Ovary (tissue), 9 donors: ENCODE results near the gene PTPDC1. TPM values are rescaled to one million over a fixed set of nuclear protein-coding genes. Genes with fewer than 3 reads are reported as not detected.

Source experiments
- DNase-seq, 5 donors: peaks; one replicate each; pipeline ENCODE4 v3.0.0-alpha.2; 2019 to 2020
- H3K27ac ChIP-seq, 2 donors: fragments of 200-600 bp; one replicate each; pipeline versions ENCODE4 v1.5.1 to v1.8.0; 2019 to 2022
- H3K27me3 ChIP-seq: fragments of 200-600 bp; one replicate; pipeline ENCODE4 v1.8.0; 2022
- H3K36me3 ChIP-seq: fragments of 200-600 bp; sonication (generic); one replicate; pipeline ENCODE4 v1.5.1; 2019
- H3K4me1 ChIP-seq: one replicate; pipeline ENCODE4 v1.8.1; 2013; ENCODE audit warnings: mild to moderate bottlenecking, moderate library complexity; ENCODE audit not compliant: insufficient read depth
- H3K4me3 ChIP-seq: fragments of 200-600 bp; sonication (generic); one replicate; pipeline ENCODE4 v1.5.1; 2017
- H3K9me3 ChIP-seq, 2 donors: fragments of 200-600 bp in 1 of 2; sonication (generic) in 1 of 2; one replicate each; pipeline versions ENCODE4 v1.5.1 to v1.8.1; 2013 to 2019; ENCODE audit warnings: mild to moderate bottlenecking in 1 of 2, moderate library complexity in 1 of 2
- EP300 ChIP-seq: sonication (generic); formaldehyde crosslinking; IDR thresholded peaks from one replicate; pipeline ENCODE4 v1.6.1; 2017; ENCODE audit warnings: antibody characterized with exemption
- POLR2A ChIP-seq: fragments of 450-650 bp; IDR thresholded peaks from one replicate; pipeline ENCODE4 v1.6.1; 2017; ENCODE audit warnings: antibody characterized with exemption, mild to moderate bottlenecking, moderate library complexity
- WGBS, 3 donors: extraction: QIAGEN DNeasy Blood & Tissue Kit in 1 of 3; methylation state at CpG; one replicate each; pipeline versions ENCODE4 v1.1.5 to v1.1.7; 2013 to 2017; 5-methylcytosine and 5-hydroxymethylcytosine counted together
- intact Hi-C, 4 donors: fragments of 100-400 bp; cut with DNase I; formaldehyde crosslinking; loops; one replicate each; pipeline versions ENCODE4 v1.11.0 to v1.15.1; 2022 to 2023
- polyA plus RNA-seq, 2 donors: library from polyadenylated mRNA; stranded (reverse); fragments of 200-250 nt in 1 of 2; fragments of 350-450 nt in 1 of 2; fragmentation: Illumina TruSeq in 1 of 2; extraction: RNeasy Lipid Tissue Mini Kit (QIAGEN cat#74804) in 1 of 2; gene quantifications; one replicate each; pipeline ENCODE4 v1.2.3, GENCODE V29; 2013 to 2014
- total RNA-seq, 7 donors: library from RNA; depleted of rRNA in 2 of 7; stranded (reverse); fragments of >200 nt in 2 of 7; fragmentation: NEBNext Ultra II Directional in 3 of 7; extraction: Animal tissue kit (Norgen Biotek cat#: 25700) in 3 of 7; gene quantifications; one replicate each; pipeline versions ENCODE4 v1.1.0 to v1.2.4, GENCODE V29; 2016 to 2023
- TF ChIP-seq, protein P1 (sequence below), 3 donors: fragments of 450-650 bp in 2 of 3; fragments of 200-600 bp in 1 of 3; IDR thresholded peaks; one replicate each; pipeline versions ENCODE4 v1.5.1 to v1.8.0; 2016 to 2022; ENCODE audit warnings: antibody characterized with exemption in 3 of 3, mild to moderate bottlenecking in 1 of 3
- donor health status: DM: no; HTN: no; CAD: no; lungs with moderate emphysema.
- donor health status: DM: no; HTN: no; CAD: no.
- donor health status: Bipolar disorder and iron deficiency.
- donor health status: DM: yes; HTN: yes; CAD: no.
- donor health status: DM: no; HTN: no; CAD: no.
- donor health status: DM: yes; HTN: yes; CAD: no.

Gene PTPDC1
- total and polyA plus RNA-seq, 9 donors, result 2.7 to 9.5 (median 6.1) TPM

DNA sequence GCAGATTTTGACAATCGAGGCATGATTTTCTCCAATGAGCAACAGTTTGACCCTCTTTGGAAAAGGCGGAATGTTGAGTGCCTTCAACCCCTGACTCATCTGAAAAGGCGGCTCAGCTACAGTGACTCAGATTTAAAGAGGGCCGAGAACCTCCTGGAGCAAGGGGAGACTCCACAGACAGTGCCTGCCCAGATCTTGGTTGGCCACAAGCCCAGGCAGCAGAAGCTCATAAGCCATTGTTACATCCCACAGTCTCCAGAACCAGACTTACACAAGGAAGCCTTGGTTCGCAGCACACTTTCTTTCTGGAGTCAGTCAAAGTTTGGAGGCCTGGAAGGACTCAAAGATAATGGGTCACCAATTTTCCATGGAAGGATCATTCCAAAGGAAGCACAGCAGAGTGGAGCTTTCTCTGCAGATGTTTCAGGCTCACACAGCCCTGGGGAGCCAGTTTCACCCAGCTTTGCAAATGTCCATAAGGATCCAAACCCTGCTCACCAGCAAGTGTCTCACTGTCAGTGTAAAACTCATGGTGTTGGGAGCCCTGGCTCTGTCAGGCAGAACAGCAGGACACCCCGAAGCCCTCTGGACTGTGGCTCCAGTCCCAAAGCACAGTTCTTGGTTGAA, 13.6 kb downstream of the PTPDC1 start:
- no peak overlapping the region for H3K27ac ChIP-seq
- TF ChIP-seq, protein P1, sequence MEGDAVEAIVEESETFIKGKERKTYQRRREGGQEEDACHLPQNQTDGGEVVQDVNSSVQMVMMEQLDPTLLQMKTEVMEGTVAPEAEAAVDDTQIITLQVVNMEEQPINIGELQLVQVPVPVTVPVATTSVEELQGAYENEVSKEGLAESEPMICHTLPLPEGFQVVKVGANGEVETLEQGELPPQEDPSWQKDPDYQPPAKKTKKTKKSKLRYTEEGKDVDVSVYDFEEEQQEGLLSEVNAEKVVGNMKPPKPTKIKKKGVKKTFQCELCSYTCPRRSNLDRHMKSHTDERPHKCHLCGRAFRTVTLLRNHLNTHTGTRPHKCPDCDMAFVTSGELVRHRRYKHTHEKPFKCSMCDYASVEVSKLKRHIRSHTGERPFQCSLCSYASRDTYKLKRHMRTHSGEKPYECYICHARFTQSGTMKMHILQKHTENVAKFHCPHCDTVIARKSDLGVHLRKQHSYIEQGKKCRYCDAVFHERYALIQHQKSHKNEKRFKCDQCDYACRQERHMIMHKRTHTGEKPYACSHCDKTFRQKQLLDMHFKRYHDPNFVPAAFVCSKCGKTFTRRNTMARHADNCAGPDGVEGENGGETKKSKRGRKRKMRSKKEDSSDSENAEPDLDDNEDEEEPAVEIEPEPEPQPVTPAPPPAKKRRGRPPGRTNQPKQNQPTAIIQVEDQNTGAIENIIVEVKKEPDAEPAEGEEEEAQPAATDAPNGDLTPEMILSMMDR (IDR thresholded peaks at IDR 0.05), result no peak
- TF ChIP-seq EP300, result no peak
- TF ChIP-seq POLR2A, result no peak
- H3K36me3 ChIP-seq, result no peaks in the 10 kb centered on the region
- intact Hi-C loops, result no loop called here
- DNase-seq, result no peak
- 74 to 93% (median 89%) methylated on average over 6 of the region's 6 CpGs for WGBS, 3 donors
- no peaks in the 10 kb centered on the region for H3K27me3 ChIP-seq
- H3K9me3 ChIP-seq, result no peaks in the 10 kb centered on the region
- no peak overlapping the region for H3K4me3 ChIP-seq
- no peaks in the 10 kb centered on the region for H3K4me1 ChIP-seq

DNA sequence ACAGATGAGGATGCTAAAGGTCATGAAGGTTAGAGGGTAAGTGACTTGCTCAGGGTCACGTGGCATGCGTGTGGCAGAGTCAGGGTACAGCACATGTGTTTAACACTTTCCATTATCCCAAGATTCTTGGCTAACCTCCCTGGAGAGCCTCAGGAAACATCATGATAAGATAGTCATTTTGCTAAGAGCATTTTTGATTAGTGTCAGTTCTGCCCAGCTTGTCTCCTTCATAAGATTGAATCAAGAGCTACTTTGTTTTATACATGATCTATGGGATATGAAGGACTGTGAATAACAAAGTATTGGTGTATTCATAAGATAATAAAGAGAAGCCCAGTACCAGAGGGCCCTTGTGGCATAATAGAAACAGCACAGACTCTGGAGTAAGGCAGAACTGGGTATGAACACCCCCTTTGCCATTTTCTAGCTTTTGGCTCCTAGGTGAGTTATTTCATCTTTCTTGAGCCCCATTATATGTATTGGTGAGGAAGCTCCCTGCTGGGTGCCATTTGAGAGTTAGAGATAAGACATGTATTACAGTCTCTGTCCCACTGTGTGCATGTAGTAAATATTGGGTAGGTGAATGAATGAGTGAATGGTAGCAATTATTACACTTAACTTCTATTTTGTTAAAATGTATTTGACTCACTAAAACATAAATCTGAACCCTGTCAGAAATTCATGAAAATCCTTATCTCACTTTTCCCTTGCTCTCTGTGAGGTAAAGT, 16.1 kb downstream of the PTPDC1 start:
- Histone ChIP-seq H3K36me3 (no peaks in the 10 kb centered on the region), H3K4me1 (no peaks in the 10 kb centered on the region), H3K4me3 (no peak overlapping the region), H3K27me3 (no peaks in the 10 kb centered on the region), H3K27ac (no peak overlapping the region), H3K9me3 (no peaks in the 10 kb centered on the region)
- DNase-seq, result no peak
- TF ChIP-seq EP300 (no peak), POLR2A (no peak)
- TF ChIP-seq, protein P1 (IDR thresholded peaks at IDR 0.05), result no peak
- intact Hi-C loops, result no loop called here
- 88 to 96% (median 96%) methylated on average over 2 of the region's 2 CpGs for WGBS, 3 donors

DNA sequence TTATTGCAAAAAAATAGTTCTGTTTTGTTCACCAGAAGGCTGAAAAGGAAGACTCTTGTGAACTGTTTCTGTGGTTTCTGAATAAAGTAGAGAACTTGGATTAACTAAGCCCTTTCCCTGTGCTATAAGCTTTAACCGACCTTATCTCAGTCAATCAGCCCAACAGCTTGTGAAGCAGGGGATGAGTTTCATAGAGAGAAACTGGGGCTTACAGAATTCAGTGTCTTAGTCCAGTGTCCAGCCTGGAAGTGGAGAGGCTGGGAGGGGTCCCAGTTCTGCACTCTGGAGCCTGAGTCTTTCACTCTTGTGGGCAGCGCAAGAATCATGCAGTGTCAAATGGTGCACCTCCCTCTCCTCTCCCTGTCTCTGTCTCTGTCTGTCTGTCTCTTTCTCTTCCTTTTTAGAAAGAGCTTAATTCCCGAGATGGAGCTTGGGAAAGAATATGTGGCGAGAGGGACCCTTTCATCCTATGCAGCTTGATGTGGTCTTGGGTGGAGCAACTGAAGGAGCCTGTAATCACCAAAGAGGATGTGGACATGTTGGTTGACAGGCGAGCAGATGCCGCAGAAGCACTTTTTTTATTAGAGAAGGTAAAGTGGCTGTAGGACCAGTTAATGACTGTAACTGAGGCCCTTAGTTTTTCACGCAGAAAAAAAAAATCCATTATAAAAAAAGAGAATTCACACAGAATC, 17.0 kb downstream of the PTPDC1 start:
- Histone ChIP-seq H3K27me3 (no peaks in the 10 kb centered on the region), H3K4me3 (no peak overlapping the region), H3K36me3 (no peaks in the 10 kb centered on the region), H3K9me3 (no peaks in the 10 kb centered on the region), H3K27ac (no peak overlapping the region), H3K4me1 (no peaks in the 10 kb centered on the region)
- TF ChIP-seq, protein P1 (IDR thresholded peaks at IDR 0.05), result no peak
- intact Hi-C loops, result no loop called here
- 89 to 93% (median 91%) methylated on average over 7 of the region's 7 CpGs for WGBS, 3 donors
- no peak for DNase-seq

DNA sequence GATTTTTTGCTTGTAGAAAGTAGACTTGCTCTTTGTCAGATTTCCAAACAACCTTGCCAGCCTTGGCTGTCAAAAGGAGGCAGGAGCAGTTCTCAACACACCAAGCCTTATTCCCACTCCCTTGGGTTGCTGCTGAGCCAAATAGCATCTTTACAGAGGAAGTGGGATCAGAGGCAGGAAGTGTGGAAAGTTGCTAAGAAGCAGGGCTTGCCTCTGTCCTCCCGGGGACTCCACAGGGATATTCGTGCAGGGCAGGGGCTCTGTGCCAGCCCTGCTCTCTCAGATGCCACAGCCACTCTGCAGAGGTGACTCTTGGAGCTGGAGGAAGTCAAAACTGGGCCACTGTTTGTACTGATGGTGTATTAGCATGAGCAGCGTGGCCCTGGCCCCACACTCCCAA, 24.3 kb downstream of the PTPDC1 start:
- TF ChIP-seq POLR2A, result no peak
- TF ChIP-seq, protein P1 (IDR thresholded peaks at IDR 0.05), result no peak
- TF ChIP-seq EP300, result no peak
- no peak overlapping the region for H3K27ac ChIP-seq

More for the DNA sequence above, 24.3 kb downstream of the PTPDC1 start:
- Histone ChIP-seq H3K4me3 (no peak overlapping the region), H3K9me3 (no peaks in the 10 kb centered on the region), H3K36me3 (no peaks in the 10 kb centered on the region), H3K27me3 (no peaks in the 10 kb centered on the region), H3K4me1 (no peaks in the 10 kb centered on the region)
- intact Hi-C loops, result no loop called here
- WGBS, 3 donors, result 42 to 57% (median 53%) methylated on average over 3 of the region's 3 CpGs
- DNase-seq, result no peak
